Keratinocyte (primary cell): Measurements from ENCODE around the gene SPATS2. TPM values are rescaled to one million over a fixed set of nuclear protein-coding genes. Genes with fewer than 3 reads are reported as not detected.

Experiments
- DNase-seq: peaks from one replicate; pipeline ENCODE4 v3.0.0-alpha.2; 2011; ENCODE audit warnings: low read depth, missing footprints, low spot score
- FAIRE-seq: peaks from 2 replicates; lab custom pipeline; 2011; peaks lifted over from hg19 to GRCh38; lab: Jason Lieb, UNC
- H2AFZ ChIP-seq: 2 replicates; pipeline ENCODE4 v1.6.0; 2012; ENCODE audit warnings: low read length, control low read depth, inconsistent platforms; ENCODE audit not compliant: control insufficient read depth
- H3K27ac ChIP-seq: 2 replicates; pipeline ENCODE4 v1.5.1; 2011; ENCODE audit warnings: low read length; ENCODE audit not compliant: control insufficient read depth, insufficient read depth
- H3K27me3 ChIP-seq: 3 replicates; pipeline ENCODE4 v1.6.0; 2011; ENCODE audit warnings: low read length; ENCODE audit not compliant: control insufficient read depth, insufficient read depth; ENCODE audit errors: extremely low read depth
- H3K36me3 ChIP-seq, 2 experiments: 2 replicates in 1 of 2; 3 replicates in 1 of 2; pipeline ENCODE4 v1.5.1; 2011; ENCODE audit warnings: low read length in 2 of 2, mild to moderate bottlenecking in 1 of 2; ENCODE audit not compliant: control insufficient read depth in 2 of 2, insufficient read depth in 2 of 2; ENCODE audit errors: extremely low read depth in 1 of 2
- H3K4me1 ChIP-seq: 3 replicates; pipeline ENCODE4 v1.5.1; 2011; ENCODE audit warnings: low read length; ENCODE audit not compliant: control insufficient read depth, insufficient read depth; ENCODE audit errors: extremely low read depth
- H3K4me2 ChIP-seq: 3 replicates; pipeline ENCODE4 v1.6.0; 2011; ENCODE audit warnings: low read depth, low read length; ENCODE audit not compliant: control insufficient read depth, insufficient read depth; ENCODE audit errors: extremely low read depth
- H3K4me3 ChIP-seq, 3 experiments: fragments of 200-600 bp in 1 of 3; sonication (generic) in 1 of 3; 2 replicates in 2 of 3; 3 replicates in 1 of 3; pipeline ENCODE4 v1.5.1; 2011 to 2016; ENCODE audit warnings: low read length in 3 of 3, mild to moderate bottlenecking in 3 of 3, control low read depth in 2 of 3, inconsistent platforms in 1 of 3, low read depth in 1 of 3, mixed read lengths in 1 of 3, mixed run types in 1 of 3, moderate library complexity in 1 of 3; ENCODE audit not compliant: control insufficient read depth in 2 of 3, insufficient read depth in 2 of 3; ENCODE audit errors: extremely low read depth in 1 of 3
- H3K79me2 ChIP-seq: 2 replicates; pipeline ENCODE4 v1.6.0; 2012; ENCODE audit warnings: low read length; ENCODE audit not compliant: control insufficient read depth, insufficient read depth
- H3K9ac ChIP-seq: 3 replicates; pipeline ENCODE4 v1.6.0; 2011; ENCODE audit warnings: low read length; ENCODE audit not compliant: control insufficient read depth, insufficient read depth; ENCODE audit errors: extremely low read depth
- H3K9me1 ChIP-seq: 3 replicates; pipeline ENCODE4 v1.6.0; 2011; ENCODE audit warnings: low read length; ENCODE audit not compliant: control insufficient read depth, insufficient read depth; ENCODE audit errors: extremely low read depth
- H3K9me3 ChIP-seq: 2 replicates; pipeline ENCODE4 v1.5.1; 2012; ENCODE audit warnings: low read depth, low read length; ENCODE audit not compliant: control insufficient read depth
- H4K20me1 ChIP-seq: 3 replicates; pipeline ENCODE4 v1.6.0; 2011; ENCODE audit warnings: low read length; ENCODE audit not compliant: control insufficient read depth, insufficient read depth; ENCODE audit errors: extremely low read depth
- EZH2 ChIP-seq: IDR thresholded peaks from one replicate; pipeline ENCODE4 v1.6.1; 2012; ENCODE audit warnings: inconsistent platforms, mild to moderate bottlenecking, low read length, moderate library complexity
- dilution Hi-C: fragments of 300-500 bp; cut with MboI; formaldehyde crosslinking; loops from one replicate; pipeline ENCODE4 v1.7.0; 2020; ENCODE audit warnings: low sequenced_read_pairs; ENCODE audit not compliant: extremely low pct_ligation_motif_present
- polyA plus RNA-seq, 5 experiments: library from polyadenylated mRNA; depleted of rRNA in 3 of 5; stranded (reverse) in 3 of 5; stranded (forward) in 1 of 5; unstranded in 1 of 5; fragments of >200 nt; gene quantifications; 1 replicate in 1 of 5; 2 replicates in 3 of 5; 3 replicates in 1 of 5; pipeline versions ENCODE4 v1.2.1 to v1.2.3, GENCODE V29; 2011 to 2012; ENCODE audit warnings: missing spikeins in 2 of 5, low read depth in 1 of 5, low replicate concordance in 1 of 5
- TF ChIP-seq, protein P1 (sequence below), 3 experiments: IDR thresholded peaks in 1 of 3; conservative IDR thresholded peaks in 1 of 3; optimal IDR thresholded peaks in 1 of 3; 2 replicates in 2 of 3; 3 replicates in 1 of 3; pipeline versions ENCODE3 to v1.5.1; 2011; ENCODE audit warnings: low read length in 3 of 3, mild to moderate bottlenecking in 3 of 3, moderate library complexity in 2 of 3, control low read depth in 1 of 3, inconsistent platforms in 1 of 3; ENCODE audit not compliant: insufficient read depth in 2 of 3; ENCODE audit errors: extremely low read depth in 1 of 3

SPATS2 gene
- polyA plus RNA-seq, 1 donor (not counting 4 experiments of a cell fraction or from before 2014, with no cell fraction given): 47.9 TPM

GRCh38 chr12:49554266-49554665 is 187.0 kb downstream of the SPATS2 start:
- dilution Hi-C loops: no loop called here
- no peak overlapping the region for H3K27ac ChIP-seq
- FAIRE-seq: no peak

DNA sequence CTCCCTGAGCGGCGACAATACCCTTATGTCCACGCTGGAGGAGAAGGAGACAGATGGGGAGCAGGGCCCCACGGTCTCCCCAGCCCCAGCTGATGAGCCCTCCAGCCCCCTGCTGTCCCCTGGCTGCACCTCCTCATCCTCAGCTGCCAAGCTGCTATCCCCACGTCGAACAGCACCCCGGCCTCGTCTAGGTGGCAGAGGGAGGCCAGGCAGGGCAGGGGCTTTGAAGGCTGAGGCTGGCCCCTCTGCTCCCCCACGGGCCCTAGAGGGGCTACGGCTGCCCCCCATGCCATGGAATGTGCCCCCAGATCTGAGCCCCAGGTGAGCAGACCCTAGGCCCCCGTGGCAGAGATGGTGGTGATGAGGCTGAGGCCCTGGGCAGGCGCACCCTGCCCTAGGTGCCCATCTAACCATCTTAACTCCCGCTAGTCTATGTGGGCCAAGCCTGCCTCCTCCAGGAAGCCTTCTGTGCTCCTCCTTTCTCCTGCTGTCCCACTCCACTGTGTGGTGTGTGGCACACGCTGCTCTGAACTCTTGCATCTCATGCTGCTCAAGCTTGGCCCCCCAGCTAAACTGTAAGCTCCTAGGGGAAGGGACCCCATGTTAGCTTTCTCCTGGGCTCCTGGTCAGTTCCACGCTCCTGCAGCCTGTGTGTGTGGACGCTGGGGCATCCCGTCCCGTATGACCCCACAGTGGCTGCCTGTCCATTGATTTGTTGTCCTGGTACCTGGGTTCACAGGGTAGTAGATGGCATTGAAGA is 188.5 kb downstream of the SPATS2 start:
- DNase-seq (no peak), FAIRE-seq (no peak)
- Histone ChIP-seq H3K36me3 (peaks cover 18 to 24% of the 10 kb centered on the region in 2 experiments), H3K27ac (no peak overlapping the region), H3K4me2 (no peak overlapping the region), H4K20me1 (no peaks in the 10 kb centered on the region), H3K9ac (no peak overlapping the region), H3K9me3 (no peaks in the 10 kb centered on the region), H3K9me1 (no peaks in the 10 kb centered on the region), H3K4me3 (no peak overlapping the region), H2AFZ (no peak overlapping the region), H3K4me1 (peaks cover 4% of the 10 kb centered on the region), H3K79me2 (no peaks in the 10 kb centered on the region), H3K27me3 (peaks cover 21% of the 10 kb centered on the region)
- dilution Hi-C loops: no loop called here
- TF ChIP-seq, protein P1, sequence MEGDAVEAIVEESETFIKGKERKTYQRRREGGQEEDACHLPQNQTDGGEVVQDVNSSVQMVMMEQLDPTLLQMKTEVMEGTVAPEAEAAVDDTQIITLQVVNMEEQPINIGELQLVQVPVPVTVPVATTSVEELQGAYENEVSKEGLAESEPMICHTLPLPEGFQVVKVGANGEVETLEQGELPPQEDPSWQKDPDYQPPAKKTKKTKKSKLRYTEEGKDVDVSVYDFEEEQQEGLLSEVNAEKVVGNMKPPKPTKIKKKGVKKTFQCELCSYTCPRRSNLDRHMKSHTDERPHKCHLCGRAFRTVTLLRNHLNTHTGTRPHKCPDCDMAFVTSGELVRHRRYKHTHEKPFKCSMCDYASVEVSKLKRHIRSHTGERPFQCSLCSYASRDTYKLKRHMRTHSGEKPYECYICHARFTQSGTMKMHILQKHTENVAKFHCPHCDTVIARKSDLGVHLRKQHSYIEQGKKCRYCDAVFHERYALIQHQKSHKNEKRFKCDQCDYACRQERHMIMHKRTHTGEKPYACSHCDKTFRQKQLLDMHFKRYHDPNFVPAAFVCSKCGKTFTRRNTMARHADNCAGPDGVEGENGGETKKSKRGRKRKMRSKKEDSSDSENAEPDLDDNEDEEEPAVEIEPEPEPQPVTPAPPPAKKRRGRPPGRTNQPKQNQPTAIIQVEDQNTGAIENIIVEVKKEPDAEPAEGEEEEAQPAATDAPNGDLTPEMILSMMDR (optimal IDR thresholded peaks at IDR 0.05 in 1 of 3, IDR thresholded peaks at IDR 0.05 in 1 of 3, conservative IDR thresholded peaks at IDR 0.05 in 1 of 3; ENCODE audit: extremely low read depth in 1 of 3, insufficient read depth in 2 of 3, low read length in 3 of 3): no peak
- TF ChIP-seq EZH2: no peak

More at GRCh38 chr12:49554266-49554665, 187.0 kb downstream of the SPATS2 start:
- TF ChIP-seq, protein P1 (optimal IDR thresholded peaks at IDR 0.05 in 1 of 3, IDR thresholded peaks at IDR 0.05 in 1 of 3, conservative IDR thresholded peaks at IDR 0.05 in 1 of 3; ENCODE audit: extremely low read depth in 1 of 3, insufficient read depth in 2 of 3, low read length in 3 of 3): no peak
- TF ChIP-seq EZH2: no peak
- Histone ChIP-seq H3K27me3 (peaks cover 37% of the 10 kb centered on the region), H4K20me1 (no peaks in the 10 kb centered on the region), H3K9me1 (no peaks in the 10 kb centered on the region), H3K79me2 (no peaks in the 10 kb centered on the region), H3K4me2 (no peak overlapping the region), H2AFZ (no peak overlapping the region), H3K9me3 (no peaks in the 10 kb centered on the region), H3K4me1 (peaks cover 7% of the 10 kb centered on the region), H3K9ac (no peak overlapping the region), H3K36me3 (peaks cover 11 to 12% of the 10 kb centered on the region in 2 experiments), H3K4me3 (no peak overlapping the region)
- no peak for DNase-seq
